Left cardiac atrium (tissue), 4 donors: ENCODE data around the gene POLR1G. TPM values are rescaled to one million over a fixed set of nuclear protein-coding genes. Genes with fewer than 3 reads are reported as not detected.
"Not testable (repeated sequence)": the region's sequence is repeated elsewhere in the genome, so short reads cannot be mapped to it uniquely, and the experiment has no call there.

ENCODE experiments used
- ATAC-seq, 2 donors: fragments of 200-7000 bp; cut with Tn5 transposase; one replicate each; pipeline ENCODE4 v1.9.1; 2020; ENCODE audit warnings: mild to moderate bottlenecking in 2 of 2, moderate library complexity in 2 of 2
- DNase-seq: peaks from one replicate; pipeline ENCODE4 v3.0.0-alpha.2; 2020
- intact Hi-C, 2 donors: fragments of 100-400 bp; cut with DNase I; formaldehyde crosslinking; loops; one replicate each; pipeline versions ENCODE4 v1.14.1 to v1.15.1; 2022 to 2023
- total RNA-seq, 2 donors: library from RNA; stranded (reverse); fragmentation: NEBNext Ultra II Directional; extraction: Animal tissue kit (Norgen Biotek cat#: 25700); gene quantifications; one replicate each; pipeline ENCODE4 v1.2.1, GENCODE V29; 2021
- donor health status: DM: no; HTN: yes; CAD: no.
- donor health status: DM: no; HTN: yes; CAD: no; lungs with severe emphysema.
- donor health status: DM: yes; HTN: yes; CAD: no.
- donor health status: Dilated cardiomyopathy.

Gene POLR1G
- total RNA-seq, 2 donors from 2014 or later: 4.6 to 5.5 TPM

GRCh38 chr19:45391871-45392665, 14.4 kb upstream of the POLR1G start:
- DNase-seq (no peak), ATAC-seq (no peak)
- intact Hi-C loops: no loop called here

GRCh38 chr19:45395821-45396617, 10.4 kb upstream of the POLR1G start:
- ATAC-seq (no peak), DNase-seq (no peak)
- intact Hi-C loops: no loop called here

- DNase-seq (no peak), ATAC-seq (no peak)
- intact Hi-C loops: no loop called here
Observed at GRCh38 chr19:45400192-45400591, 6.3 kb upstream of the POLR1G start.

GRCh38 chr19:45401815-45402214, 4.6 kb upstream of the POLR1G start:
- no peak for DNase-seq
- intact Hi-C loops: no loop called here
- ATAC-seq: no peak

GRCh38 chr19:45402298-45403061, 4.0 kb upstream of the POLR1G start:
- ATAC-seq (no peak), DNase-seq (peak; percentile 65)
- intact Hi-C loops: no loop called here

GRCh38 chr19:45403272-45403671, 3.2 kb upstream of the POLR1G start:
- DNase-seq (no peak), ATAC-seq (no peak)
- intact Hi-C loops: no loop called here

GRCh38 chr19:45403781-45404556, 2.5 kb upstream of the POLR1G start:
- intact Hi-C loops: no loop called here
- ATAC-seq: peak; percentile 4 to 9

GRCh38 chr19:45404557-45405434, 1.6 kb upstream of the POLR1G start, which contains the start of gene PPP1R13L:
Gene PPP1R13L (minus strand): TSS chr19:45405069. CDS start chr19:45398318, 6,751 bp downstream.
- ATAC-seq (peak; percentile 67 to 78), DNase-seq (peak; percentile 92)
- intact Hi-C loops: no loop called here

More at GRCh38 chr19:45403781-45404556, 2.5 kb upstream of the POLR1G start:
- peak; percentile 76 for DNase-seq

- DNase-seq (peak; percentile 93), ATAC-seq (peak; percentile 75 to 77)
- intact Hi-C loops: no loop called here
Observed at GRCh38 chr19:45405435-45406225, 814 bp upstream of the POLR1G start.

- ATAC-seq (no peak), DNase-seq (no peak)
- intact Hi-C loops: no loop called here
Observed at GRCh38 chr19:45407091-45407375, 589 bp downstream of the POLR1G start.

GRCh38 chr19:45407585-45407984, 1.1 kb downstream of the POLR1G start:
- DNase-seq, ATAC-seq, intact Hi-C loops: not testable (repeated sequence)

- no peak for DNase-seq
- no peak for ATAC-seq
- intact Hi-C loops: no loop called here
Observed at GRCh38 chr19:45408121-45408520, 1.7 kb downstream of the POLR1G start.

GRCh38 chr19:45408830-45409556, 2.5 kb downstream of the POLR1G start:
- intact Hi-C loops: no loop called here
- DNase-seq: no peak
- ATAC-seq: no peak

GRCh38 chr19:45409557-45409920, 3.1 kb downstream of the POLR1G start:
- ATAC-seq (no peak), DNase-seq (no peak)
- intact Hi-C loops: no loop called here

GRCh38 chr19:45410330-45410729, 3.9 kb downstream of the POLR1G start:
- intact Hi-C loops, ATAC-seq, DNase-seq: not testable (repeated sequence)

- ATAC-seq: peak in 1 of 2 donors; percentile 27
- intact Hi-C loops: no loop called here
- DNase-seq: no peak
Observed at GRCh38 chr19:45413497-45413896, 7.1 kb downstream of the POLR1G start.

- intact Hi-C loops: no loop called here
- ATAC-seq: no peak
Observed at GRCh38 chr19:45414468-45414867, 8.0 kb downstream of the POLR1G start.

More at GRCh38 chr19:45414468-45414867, 8.0 kb downstream of the POLR1G start:
- DNase-seq: no peak
